Panc1 (cell line): ENCODE results near the gene EHD2. TPM values are rescaled to one million over a fixed set of nuclear protein-coding genes. Genes with fewer than 3 reads are reported as not detected.
"Not testable (repeated sequence)": the region's sequence is repeated elsewhere in the genome, so short reads cannot be mapped to it uniquely, and the experiment has no call there.

Experiments
- ATAC-seq: fragments of 200-7000 bp; cut with Tn5 transposase; 2 replicates; pipeline ENCODE4 v1.9.1; 2020; ENCODE audit warnings: mild to moderate bottlenecking, moderate library complexity
- BruUV-seq: library from RNA; stranded (reverse); fragments of 400-500 nt; replicated peaks from 2 replicates; lab custom pipeline; 2021; lab: Mats Ljungman, UMichigan
- CTCF ChIA-PET: fragments of 300-600 bp; sonication (Branson Sonifier 250); formaldehyde crosslinking; loops from one replicate; lab custom pipeline; 2022; ENCODE audit warnings: antibody characterized with exemption; lab: Charles Lee
- POLR2A ChIA-PET: fragments of 300-600 bp; sonication (Branson Sonifier 250); formaldehyde crosslinking; loops from one replicate; lab custom pipeline; 2022; ENCODE audit warnings: antibody characterized with exemption; lab: Charles Lee
- DNase-seq: peaks from one replicate; pipeline ENCODE4 v3.0.0-alpha.2; 2010; ENCODE audit warnings: low read depth, low spot score
- H3K27ac ChIP-seq: 2 replicates; pipeline ENCODE4 v1.5.1; 2011; ENCODE audit warnings: mild to moderate bottlenecking, low read length, inconsistent platforms
- H3K27me3 ChIP-seq: fragments of 200-500 bp; sonication (Bioruptor generic); 2 replicates; pipeline ENCODE4 v1.6.0; 2014; ENCODE audit warnings: low read length, inconsistent platforms; ENCODE audit not compliant: control insufficient read depth, insufficient read depth
- H3K36me3 ChIP-seq: fragments of 200-500 bp; sonication (Bioruptor generic); 2 replicates; pipeline ENCODE4 v1.5.1; 2014; ENCODE audit warnings: inconsistent platforms, mild to moderate bottlenecking, low read length, moderate library complexity; ENCODE audit not compliant: control insufficient read depth, insufficient read depth
- H3K4me1 ChIP-seq: 2 replicates; pipeline ENCODE4 v1.5.1; 2011; ENCODE audit warnings: inconsistent platforms, mild to moderate bottlenecking, low read length, moderate library complexity; ENCODE audit not compliant: control insufficient read depth, insufficient read depth
- H3K4me3 ChIP-seq, 2 experiments: 2 replicates each; pipeline ENCODE4 v1.5.1; 2011 to 2012; ENCODE audit warnings: low read depth in 2 of 2, low read length in 2 of 2, mild to moderate bottlenecking in 2 of 2, inconsistent platforms in 1 of 2, moderate library complexity in 1 of 2
- H3K9me3 ChIP-seq: fragments of 200-500 bp; sonication (Bioruptor generic); 2 replicates; pipeline ENCODE4 v1.5.1; 2014; ENCODE audit warnings: low read depth, mild to moderate bottlenecking, inconsistent platforms, low read length, moderate library complexity; ENCODE audit not compliant: control insufficient read depth, insufficient read depth
- CTCF ChIP-seq: fragments of 450-650 bp; IDR thresholded peaks from 2 replicates; pipeline ENCODE4 v1.5.1; 2017; ENCODE audit warnings: mild to moderate bottlenecking
- POLR2AphosphoS5 ChIP-seq: IDR thresholded peaks from 2 replicates; pipeline ENCODE4 v1.6.1; 2012; ENCODE audit warnings: mild to moderate bottlenecking, low read depth, low read length, moderate library complexity
- REST ChIP-seq, 2 experiments: IDR thresholded peaks; 2 replicates each; pipeline ENCODE4 v1.6.1; 2011 to 2012; ENCODE audit warnings: low read depth in 2 of 2, control low read depth in 1 of 2, low read length in 1 of 2, mild to moderate bottlenecking in 1 of 2, moderate library complexity in 1 of 2; ENCODE audit not compliant: insufficient read depth in 1 of 2
- SIN3A ChIP-seq: IDR thresholded peaks from 2 replicates; pipeline ENCODE4 v1.6.1; 2012; ENCODE audit warnings: low read depth, mild to moderate bottlenecking, low read length, moderate library complexity, borderline replicate concordance; ENCODE audit not compliant: insufficient read depth
- TCF7L2 ChIP-seq: IDR thresholded peaks from 2 replicates; pipeline ENCODE4 v1.6.1; 2011; ENCODE audit warnings: mild to moderate bottlenecking, low read depth, low read length, inconsistent platforms
- in situ Hi-C: cut with HindIII; loops from 2 replicates; pipeline ENCODE4 v1.10.0; 2016; ENCODE audit warnings: low sequenced_read_pairs, low pct_unique_long_range_greater_than_20kb
- intact Hi-C: fragments of 100-400 bp; cut with micrococcal nuclease; formaldehyde crosslinking; loops from one replicate; pipeline ENCODE4 v1.10.0; 2022; ENCODE audit not compliant: unreplicated experiment
- total RNA-seq: library from RNA; stranded (reverse); gene quantifications from one replicate; pipeline ENCODE4 v1.2.1, GENCODE V29; 2021; ENCODE audit not compliant: unreplicated experiment

EHD2 gene
- total RNA-seq, 1 experiment from 2014 or later = 41.8 TPM

- ChIA-PET CTCF (no interaction called here), POLR2A (no interaction called here)
- ATAC-seq (peak; percentile 84), DNase-seq (peak; percentile 80)
- Histone ChIP-seq H3K4me1 (peaks cover 6% of the 10 kb centered on the region), H3K4me3 (peak within 1 kb of the TSS; percentile 64), H3K36me3 (peaks cover 3% of the 10 kb centered on the region; the same call in 1 of the 2 replicates), H3K9me3 (no peaks in the 10 kb centered on the region), H3K27ac (peak within 1 kb of the TSS; percentile 85), H3K27me3 (no peaks in the 10 kb centered on the region)
- intact Hi-C loops = no loop called here
- TF ChIP-seq POLR2AphosphoS5 (peak; percentile 91), SIN3A (0 out of 2 replicates have a peak, but pooled peaks have one; percentile 62), TCF7L2 (no peak)
- no TSS peak for BruUV-seq
- in situ Hi-C loops = no loop called here
Measured at GRCh38 chr19:47745010-47745901, 32.0 kb downstream of the EHD2 start, which contains the start of gene NOP53. NOP53 (plus strand) TSS chr19:47745546; CDS start chr19:47745560, 14 bp downstream.

- intact Hi-C loops, in situ Hi-C loops, DNase-seq, POLR2A ChIA-PET, H3K36me3 ChIP-seq, H3K9me3 ChIP-seq, H3K27me3 ChIP-seq, ATAC-seq, H3K4me1 ChIP-seq, CTCF ChIA-PET: not testable (repeated sequence)
- Histone ChIP-seq H3K4me3 (peak overlapping the region; percentile 64), H3K27ac (peak overlapping the region; percentile 56)
- BruUV-seq = TSS peak; percentile 79
Measured at GRCh38 chr19:47746129-47746528, 32.9 kb downstream of the EHD2 start.

- Histone ChIP-seq H3K36me3 (peaks cover 3% of the 10 kb centered on the region; the same call in 1 of the 2 replicates), H3K27ac (no peak overlapping the region), H3K27me3 (no peaks in the 10 kb centered on the region), H3K4me3 (no peak overlapping the region), H3K4me1 (no peaks in the 10 kb centered on the region), H3K9me3 (no peaks in the 10 kb centered on the region)
- ChIA-PET POLR2A (no interaction called here), CTCF (no interaction called here)
- DNase-seq = no peak
- BruUV-seq = no TSS peak
- in situ Hi-C loops (no loop called here), intact Hi-C loops (no loop called here)
- ATAC-seq = no peak
- no peak for TF ChIP-seq SIN3A
- TF ChIP-seq CTCF = no peak
- no peak for TF ChIP-seq REST (IDR thresholded peaks at IDR 0.05; ENCODE audit: insufficient read depth in 1 of 2, low read depth in 2 of 2, low read length in 1 of 2)
- no peak for TF ChIP-seq POLR2AphosphoS5
- no peak for TF ChIP-seq TCF7L2
Measured at GRCh38 chr19:47749326-47749725, 36.1 kb downstream of the EHD2 start.
